Epithelial cell of esophagus (primary cell): ENCODE results near the gene UPP2.
A peak's percentile ranks its signal among the peaks of the same experiment; 100 is the strongest.

ENCODE experiments used
- DNase-seq: peaks from one replicate; pipeline ENCODE4 v3.0.0; 2010; ENCODE audit warnings: low read depth
- H3K4me3 ChIP-seq: 2 replicates; pipeline ENCODE4 v1.5.1; 2011; ENCODE audit warnings: mild to moderate bottlenecking, low read length, control low read depth
- CTCF ChIP-seq: IDR thresholded peaks from 2 replicates; pipeline ENCODE4 v1.5.1; 2011; ENCODE audit warnings: low read depth, mild to moderate bottlenecking, low read length, control low read depth, inconsistent platforms; ENCODE audit not compliant: insufficient read depth; ENCODE audit errors: missing control alignments

The UPP2 gene

GRCh38 chr2:158101384-158101926 lies at the start of gene UPP2:
Gene UPP2, plus strand, starts transcription at chr2:158101876. Its CDS starts 188 bp downstream, at chr2:158102064.
- H3K4me3 ChIP-seq: no peak within 1 kb of the TSS
- DNase-seq: no peak
- no peak for TF ChIP-seq CTCF

GRCh38 chr2:158052761-158053160 lies 48.9 kb upstream of the UPP2 start:
- H3K4me3 ChIP-seq: no peak overlapping the region
- no peak for DNase-seq
- no peak for TF ChIP-seq CTCF

- no peak for TF ChIP-seq CTCF
These were observed 44.8 kb upstream of the UPP2 start for GRCh38 chr2:158056875-158057274.

GRCh38 chr2:158060160-158060834 lies 41.4 kb upstream of the UPP2 start:
- H3K4me3 ChIP-seq: no peak overlapping the region
- no peak for TF ChIP-seq CTCF

More at GRCh38 chr2:158056875-158057274, 44.8 kb upstream of the UPP2 start:
- H3K4me3 ChIP-seq: no peak overlapping the region
- DNase-seq: no peak

GRCh38 chr2:158060835-158061435 lies 40.7 kb upstream of the UPP2 start:
- H3K4me3 ChIP-seq: no peak overlapping the region
- TF ChIP-seq CTCF: no peak
- DNase-seq: peak; percentile 17

More at GRCh38 chr2:158060160-158060834, 41.4 kb upstream of the UPP2 start:
- no peak for DNase-seq

- H3K4me3 ChIP-seq: no peak overlapping the region
- no peak for DNase-seq
- no peak for TF ChIP-seq CTCF
These were observed 39.9 kb upstream of the UPP2 start for GRCh38 chr2:158061763-158062162.
